AG04450 (cell line): ENCODE results near the gene PER2. TPM values are rescaled to one million over a fixed set of nuclear protein-coding genes. Genes with fewer than 3 reads are reported as not detected.

Experiments
- CTCF ChIA-PET: fragments of 300-600, 350-600 bp; formaldehyde crosslinking; extraction: SDS; loops from one replicate; lab custom pipeline; 2022; ENCODE audit warnings: antibody characterized with exemption, inconsistent platforms; lab: Charles Lee
- POLR2A ChIA-PET: fragments of 350-600 bp; formaldehyde crosslinking; extraction: SDS; loops from one replicate; lab custom pipeline; 2021; ENCODE audit warnings: antibody characterized with exemption, inconsistent platforms; lab: Yijun Ruan, JAX
- DNase-seq: peaks from one replicate; pipeline ENCODE4 v3.0.0-alpha.2; 2011; ENCODE audit warnings: low read depth, low spot score
- H3K27ac ChIP-seq: one replicate; pipeline ENCODE4 v1.5.1; 2012; ENCODE audit warnings: low read depth, low read length, control low read depth
- H3K27me3 ChIP-seq: one replicate; pipeline ENCODE4 v1.6.0; 2012; ENCODE audit warnings: low read length; ENCODE audit not compliant: control insufficient read depth, insufficient read depth
- H3K4me3 ChIP-seq: 2 replicates; pipeline ENCODE4 v1.5.1; 2011; ENCODE audit warnings: mild to moderate bottlenecking, low read depth, low read length, control low read depth
- H3K9me3 ChIP-seq: 2 replicates; pipeline ENCODE4 v1.5.1; 2012; ENCODE audit warnings: low read length; ENCODE audit not compliant: control insufficient read depth, insufficient read depth
- CTCF ChIP-seq: IDR thresholded peaks from 2 replicates; pipeline ENCODE4 v1.5.1; 2011; ENCODE audit warnings: low read depth, low read length, control low read depth, inconsistent platforms
- polyA plus RNA-seq: library from polyadenylated mRNA; depleted of rRNA; stranded (reverse); fragments of >200 nt; gene quantifications from 2 replicates; pipeline ENCODE4 v1.2.3, GENCODE V29; 2011

PER2 gene
- polyA plus RNA-seq, 1 experiment, result 1.9 TPM

DNA sequence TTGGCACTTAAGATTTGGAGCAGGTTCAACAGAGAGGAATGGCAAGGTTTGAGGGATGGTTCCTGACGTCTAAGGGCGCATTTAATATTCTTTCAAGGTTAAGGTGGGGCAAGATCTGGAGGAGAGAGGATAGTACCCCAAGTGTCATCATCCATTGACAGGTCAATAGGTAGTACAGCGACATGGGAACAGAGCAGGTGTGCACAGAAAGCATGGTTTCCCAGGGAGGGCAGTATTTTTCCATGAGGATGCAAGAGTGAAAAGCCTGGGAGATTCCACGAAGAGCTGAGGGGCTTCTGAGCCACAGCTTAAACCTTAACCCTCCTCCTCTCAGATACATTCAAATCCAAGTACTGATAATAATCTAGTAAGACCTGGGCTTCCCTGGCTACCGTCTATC is 57.7 kb downstream of the PER2 start:
- Histone ChIP-seq H3K27me3 (peaks cover 27% of the 10 kb centered on the region), H3K9me3 (peaks cover 10% of the 10 kb centered on the region), H3K27ac (no peak overlapping the region), H3K4me3 (no peak overlapping the region)
- no peak for DNase-seq
- POLR2A ChIA-PET, result no interaction called here
- TF ChIP-seq CTCF, result no peak
- CTCF ChIA-PET, result no interaction called here

DNA sequence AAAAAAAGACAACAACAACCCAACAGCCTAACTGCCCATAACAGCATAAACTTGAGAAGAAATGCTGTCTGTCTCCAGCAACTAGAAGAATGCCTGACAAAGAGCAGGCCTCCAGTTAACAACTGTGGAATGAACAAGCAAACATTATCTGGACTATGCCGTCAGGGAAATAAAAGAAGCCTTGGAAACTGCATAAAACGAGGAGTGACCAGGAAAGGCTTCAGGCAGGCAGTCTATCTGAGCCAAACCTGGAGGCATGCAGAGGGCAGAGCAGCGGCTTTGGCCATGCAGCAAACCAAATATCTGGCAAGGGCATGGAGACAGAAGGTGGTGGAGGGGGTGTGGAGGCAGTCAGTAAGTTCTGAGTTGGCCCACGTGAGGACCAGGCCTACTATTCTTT is 59.7 kb downstream of the PER2 start:
- no peak for DNase-seq
- POLR2A ChIA-PET, result no interaction called here

GRCh38 chr2:238227587-238228032 is 60.8 kb downstream of the PER2 start:
- Histone ChIP-seq H3K27ac (no peak overlapping the region), H3K9me3 (peaks cover 10% of the 10 kb centered on the region), H3K4me3 (no peak overlapping the region), H3K27me3 (peaks cover 27% of the 10 kb centered on the region)
- CTCF ChIA-PET, result no interaction called here
- TF ChIP-seq CTCF, result no peak
- DNase-seq, result no peak
- POLR2A ChIA-PET, result no interaction called here

More for the DNA sequence above, 59.7 kb downstream of the PER2 start:
- CTCF ChIA-PET, result no interaction called here
- TF ChIP-seq CTCF, result no peak
- Histone ChIP-seq H3K27me3 (peaks cover 27% of the 10 kb centered on the region), H3K27ac (no peak overlapping the region), H3K4me3 (no peak overlapping the region), H3K9me3 (peaks cover 10% of the 10 kb centered on the region)

- Histone ChIP-seq H3K9me3 (peaks cover 10% of the 10 kb centered on the region; the same call in 1 of the 2 replicates), H3K27ac (no peak overlapping the region), H3K27me3 (peaks cover 21% of the 10 kb centered on the region), H3K4me3 (no peak overlapping the region)
- CTCF ChIA-PET, result no interaction called here
- POLR2A ChIA-PET, result no interaction called here
- TF ChIP-seq CTCF, result no peak
- no peak for DNase-seq
These were observed 61.5 kb downstream of the PER2 start for GRCh38 chr2:238226698-238227586.
